ENCODE measurements around the gene DOP1B. TPM values are rescaled to one million over a fixed set of nuclear protein-coding genes. Genes with fewer than 3 reads are reported as not detected.
"Not testable (repeated sequence)": the region's sequence is repeated elsewhere in the genome, so short reads cannot be mapped to it uniquely, and the experiment has no call there.

Gene DOP1B
- total RNA-seq, 4 donors from 2014 or later = 6.9 to 17.7 (median 15.1) TPM

DNA sequence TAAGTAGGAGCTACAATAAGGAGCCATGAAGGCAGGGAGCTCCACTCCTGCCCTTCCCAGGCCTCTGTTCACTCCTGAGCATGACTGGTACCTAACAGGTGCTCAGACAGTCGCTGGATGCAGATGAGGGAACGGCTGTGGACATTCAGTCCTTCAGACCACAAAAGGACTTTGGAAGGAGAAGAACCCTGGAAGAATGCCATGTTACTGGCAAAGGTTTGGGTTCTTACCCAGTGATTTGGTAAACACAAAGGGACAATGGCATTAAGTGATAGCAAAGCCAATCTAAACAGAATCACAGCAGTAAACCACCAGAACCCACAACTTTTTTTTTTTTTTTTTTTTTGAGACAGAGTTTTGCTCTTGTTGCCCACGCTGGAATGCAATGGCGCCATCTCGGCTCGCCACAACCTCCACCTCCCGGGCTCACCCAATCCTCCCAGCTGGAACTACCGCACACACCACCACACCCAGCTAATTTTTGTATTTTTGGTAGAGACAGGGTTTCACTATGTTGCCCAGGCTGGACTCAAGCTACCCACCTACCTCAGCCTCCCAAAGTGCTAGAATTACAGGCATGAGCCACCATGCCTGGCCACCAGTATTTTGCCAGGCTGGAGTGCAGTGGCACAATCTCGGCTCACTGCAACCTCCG is 29.2 kb upstream of the DOP1B start:
- DNase-seq (ENCODE audit: low spot score) = no peak
- no peak for TF ChIP-seq CTCF (IDR thresholded peaks at IDR 0.05)
- ATAC-seq (ENCODE audit: low FRiP score) = no peak

- TF ChIP-seq CTCF (IDR thresholded peaks at IDR 0.05) = no peak
- no peak for DNase-seq (ENCODE audit: low spot score)
- no peak for ATAC-seq (ENCODE audit: low FRiP score)
Measured at GRCh38 chr21:36127977-36128376, 28.6 kb upstream of the DOP1B start.

GRCh38 chr21:36129219-36129618 is 27.4 kb upstream of the DOP1B start:
- ATAC-seq (ENCODE audit: low FRiP score) = no peak
- TF ChIP-seq CTCF (IDR thresholded peaks at IDR 0.05) = no peak
- DNase-seq (ENCODE audit: low spot score) = no peak

GRCh38 chr21:36130414-36130762 is 26.2 kb upstream of the DOP1B start:
- not testable (repeated sequence) for ATAC-seq (ENCODE audit: low FRiP score); DNase-seq (ENCODE audit: low spot score)

DNA sequence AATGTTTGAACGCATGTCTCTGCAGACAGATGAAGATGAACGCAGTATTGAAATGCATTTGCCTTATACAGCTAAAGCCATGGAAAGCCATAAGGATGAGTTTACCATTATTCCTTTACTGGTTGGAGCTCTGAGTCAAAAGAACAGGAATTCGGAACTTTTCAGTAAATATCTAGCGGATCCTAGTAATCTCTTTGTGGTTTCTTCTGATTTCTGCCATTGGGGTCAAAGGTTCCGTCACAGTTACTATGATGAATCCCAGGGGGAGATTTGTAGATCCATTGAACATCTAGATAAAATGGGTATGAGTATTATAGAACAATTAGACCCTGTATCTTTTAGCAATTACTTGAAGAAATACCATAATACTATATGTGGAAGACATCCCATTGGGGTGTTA is 25.8 kb upstream of the DOP1B start:
- not testable (repeated sequence) for ATAC-seq (ENCODE audit: low FRiP score); DNase-seq (ENCODE audit: low spot score)

DNA sequence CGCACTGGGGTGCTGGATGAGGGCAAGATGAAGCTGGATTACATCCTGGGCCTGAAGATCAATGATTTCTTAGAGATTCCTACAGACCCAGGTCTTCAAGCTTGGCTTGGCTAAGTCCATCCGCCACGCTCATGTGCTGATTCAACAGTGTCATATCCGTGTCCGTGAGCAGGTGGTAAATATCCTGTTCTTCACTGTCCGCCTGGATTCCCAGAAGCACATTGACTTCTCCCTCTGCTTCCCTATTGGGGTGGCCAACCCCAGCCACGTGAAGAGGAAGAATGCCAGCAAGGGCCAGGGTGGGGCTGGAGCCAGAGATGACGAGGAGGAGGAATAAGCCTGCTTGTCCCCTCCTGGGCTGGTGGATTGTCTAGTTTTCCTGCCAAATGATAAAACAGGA is 23.9 kb upstream of the DOP1B start:
- no peak for TF ChIP-seq CTCF (IDR thresholded peaks at IDR 0.05)
- DNase-seq (ENCODE audit: low spot score) (no peak), ATAC-seq (ENCODE audit: low FRiP score) (no peak)

DNA sequence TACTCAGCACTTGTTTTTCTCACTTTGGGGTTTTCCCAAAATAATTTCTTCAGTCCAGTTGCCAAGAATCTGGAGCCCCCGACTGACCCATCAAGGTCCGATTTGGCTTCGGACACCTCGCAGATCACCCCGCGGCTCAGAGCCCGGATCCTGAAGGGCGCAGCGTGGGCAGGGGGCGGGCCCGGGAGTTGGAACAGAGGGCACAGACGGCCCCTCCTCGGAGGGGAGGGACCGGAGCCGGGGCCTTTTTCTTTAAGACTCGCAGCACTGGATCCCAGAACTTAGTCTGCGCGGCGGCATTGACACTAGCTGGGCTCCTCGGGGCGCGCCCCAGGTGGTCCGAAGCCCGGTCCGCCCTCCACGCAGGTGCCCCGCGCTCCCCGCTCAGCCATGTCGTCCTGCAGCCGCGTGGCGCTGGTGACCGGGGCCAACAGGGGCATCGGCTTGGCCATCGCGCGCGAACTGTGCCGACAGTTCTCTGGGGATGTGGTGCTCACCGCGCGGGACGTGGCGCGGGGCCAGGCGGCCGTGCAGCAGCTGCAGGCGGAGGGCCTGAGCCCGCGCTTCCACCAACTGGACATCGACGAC is 21.7 kb upstream of the DOP1B start, which contains the start of gene CBR3:
Gene CBR3 (plus strand): TSS at position 277 of the 588 bp plus-strand sequence. CDS start 114 bp downstream, at position 391.
- DNase-seq (ENCODE audit: low spot score) = peak; percentile 54
- no peak for TF ChIP-seq CTCF (IDR thresholded peaks at IDR 0.05)
- ATAC-seq (ENCODE audit: low FRiP score) = peak; percentile 85

DNA sequence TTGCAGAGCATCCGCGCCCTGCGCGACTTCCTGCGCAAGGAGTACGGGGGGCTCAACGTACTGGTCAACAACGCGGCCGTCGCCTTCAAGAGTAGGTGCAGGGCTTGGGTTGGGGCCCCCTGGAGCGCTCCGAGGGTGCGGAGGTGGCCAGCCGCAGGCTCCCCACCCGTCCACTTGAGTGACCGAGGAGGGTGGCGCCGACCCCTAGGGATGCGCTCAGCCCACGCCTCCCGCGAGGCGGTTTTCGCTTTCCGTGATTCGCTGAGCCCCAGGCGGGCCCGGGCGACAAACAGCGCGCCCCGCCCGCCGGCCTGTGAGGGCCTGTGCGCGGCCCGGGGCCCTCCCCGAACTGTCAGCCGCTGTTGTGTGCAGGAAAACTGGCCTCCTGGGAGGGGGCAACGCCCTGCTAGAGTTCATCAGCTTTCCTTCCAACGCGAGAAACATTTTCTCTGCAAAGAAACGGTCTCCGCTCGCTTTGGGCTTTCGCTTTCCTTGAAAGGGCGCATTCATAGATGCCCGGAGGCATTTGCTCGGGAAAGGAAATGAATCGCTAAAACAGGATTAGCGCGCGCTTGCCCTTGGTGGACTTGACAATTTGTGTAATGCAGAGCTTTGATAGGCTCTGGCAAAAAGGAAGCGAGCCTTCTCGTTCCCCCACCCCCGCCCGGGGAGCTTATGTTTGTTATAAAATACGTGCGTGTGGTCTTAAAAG is 21.1 kb upstream of the DOP1B start:
- ATAC-seq (ENCODE audit: low FRiP score) (peak; percentile 39), DNase-seq (ENCODE audit: low spot score) (peak; percentile 44)
- TF ChIP-seq CTCF (IDR thresholded peaks at IDR 0.05) = no peak

- not testable (repeated sequence) for DNase-seq (ENCODE audit: low spot score); ATAC-seq (ENCODE audit: low FRiP score)
Measured at GRCh38 chr21:36139791-36140190, 16.8 kb upstream of the DOP1B start.
